Measurements from ENCODE around the gene CFDP1.

CFDP1 gene

GRCh38 chr16:75267631-75268264 is 165.6 kb downstream of the CFDP1 start:
- peak in 17 of 51 donors; percentile 8 to 59 (median 37) for DNase-seq

GRCh38 chr16:75266738-75267630 is 166.3 kb downstream of the CFDP1 start:
- peak in 39 of 51 donors; percentile 7 to 83 (median 53) for DNase-seq

- DNase-seq: peak in 47 of 51 donors; percentile 27 to 87 (median 62)
Observed at GRCh38 chr16:75265911-75266701, 167.2 kb downstream of the CFDP1 start.

- DNase-seq: peak in 25 of 51 donors; percentile 18 to 83 (median 44)
Observed at GRCh38 chr16:75264999-75265910, 168.0 kb downstream of the CFDP1 start.

- peak in 26 of 51 donors; percentile 19 to 82 (median 50) for DNase-seq
Observed at GRCh38 chr16:75264457-75264998, 168.8 kb downstream of the CFDP1 start.

- peak in 13 of 51 donors; percentile 21 to 68 (median 43) for DNase-seq
Observed at GRCh38 chr16:75263963-75264445, 169.3 kb downstream of the CFDP1 start.

GRCh38 chr16:75263291-75263962 is 169.9 kb downstream of the CFDP1 start:
- no peak for DNase-seq

- DNase-seq: no peak
Observed at GRCh38 chr16:75262800-75263127, 170.5 kb downstream of the CFDP1 start.

GRCh38 chr16:75262104-75262799 is 171.1 kb downstream of the CFDP1 start:
- peak in 1 of 51 donors; percentile 28 for DNase-seq

- DNase-seq: no peak
Observed at GRCh38 chr16:75261590-75262078, 171.7 kb downstream of the CFDP1 start.

- no peak for DNase-seq
Observed at GRCh38 chr16:75260851-75261589, 172.3 kb downstream of the CFDP1 start.

GRCh38 chr16:75258807-75259141 is 174.5 kb downstream of the CFDP1 start:
- no peak for DNase-seq

- DNase-seq: no peak
Observed at GRCh38 chr16:75257886-75258806, 175.2 kb downstream of the CFDP1 start.

- peak in 20 of 51 donors; percentile 29 to 76 (median 47) for DNase-seq
Observed at GRCh38 chr16:75256696-75257343, 176.5 kb downstream of the CFDP1 start.

GRCh38 chr16:75256059-75256571 is 177.2 kb downstream of the CFDP1 start:
- peak in 4 of 51 donors; percentile 8 to 27 (median 19) for DNase-seq

- no peak for DNase-seq
Observed at GRCh38 chr16:75254359-75254837, 178.9 kb downstream of the CFDP1 start.
